HG03064 (cell line): ENCODE data around the gene FSTL1.
A peak's percentile ranks its signal among the peaks of the same experiment; 100 is the strongest.

ENCODE experiments used
- ATAC-seq: cut with Tn5 transposase; IDR thresholded peaks from one replicate; pipeline ENCODE4 v1.9.1; 2021; ENCODE audit warnings: low read depth; ENCODE audit not compliant: unreplicated experiment

FSTL1 gene

GRCh38 chr3:120364821-120365220 is 86.0 kb downstream of the FSTL1 start:
- no peak for ATAC-seq

DNA sequence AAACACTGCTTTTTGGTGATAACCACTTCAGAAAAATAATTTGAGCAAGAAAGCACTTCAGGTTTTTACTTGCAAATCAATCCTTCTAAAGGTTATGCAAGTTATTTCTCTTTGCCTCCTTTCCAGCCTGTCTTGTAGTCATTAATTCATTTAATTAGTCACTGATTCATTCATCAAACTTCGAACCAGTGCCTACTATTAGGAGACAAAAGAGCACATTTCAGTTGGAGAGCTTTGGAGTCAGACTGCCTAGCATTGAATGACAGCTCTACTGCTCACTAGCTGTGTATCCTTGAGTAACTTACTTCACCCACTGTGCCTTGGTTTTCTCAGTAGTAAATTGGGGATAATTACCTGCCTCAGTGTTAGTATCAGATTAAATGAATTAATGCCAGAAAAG is 86.7 kb downstream of the FSTL1 start:
- no peak for ATAC-seq

GRCh38 chr3:120357807-120358206 is 93.0 kb downstream of the FSTL1 start:
- ATAC-seq, result no peak

GRCh38 chr3:120355486-120355885 is 95.3 kb downstream of the FSTL1 start:
- ATAC-seq, result no peak

DNA sequence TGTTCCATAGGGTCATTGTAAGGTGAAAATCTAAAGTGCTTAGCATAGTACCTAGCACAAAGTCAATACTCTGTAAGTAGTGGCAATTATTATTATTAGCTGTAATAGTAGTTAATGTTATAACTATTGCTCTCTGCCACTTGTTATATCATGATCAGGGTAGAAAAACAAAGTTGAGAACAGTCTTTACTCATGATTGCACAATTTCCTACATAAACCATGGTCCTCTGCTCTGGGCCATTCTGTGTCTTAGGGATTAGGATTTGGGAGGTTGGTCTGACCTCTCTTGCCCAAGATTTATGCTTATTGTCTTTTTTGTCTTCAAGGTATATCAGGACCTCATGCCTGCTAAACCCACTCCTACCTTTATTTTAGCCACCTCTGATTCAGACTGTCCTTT is 97.3 kb downstream of the FSTL1 start:
- ATAC-seq, result no peak

DNA sequence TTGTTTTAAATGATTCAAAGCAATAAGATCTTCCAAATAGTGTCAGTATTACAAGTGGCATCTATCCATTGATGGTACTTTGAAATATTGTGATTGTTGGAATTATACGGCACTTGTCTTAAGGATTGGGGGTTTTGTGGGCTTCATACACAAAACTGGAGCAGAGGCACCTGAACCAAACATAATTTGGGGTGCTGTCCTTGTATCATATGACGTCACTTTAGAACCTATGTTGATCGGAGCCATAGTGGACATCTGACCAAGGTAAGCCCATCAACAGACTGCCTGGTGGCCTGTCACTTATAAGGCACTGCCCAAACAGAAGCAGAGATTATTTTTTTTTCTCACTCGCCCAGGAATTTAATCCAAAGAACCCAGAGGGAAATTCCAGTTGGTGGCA is 98.8 kb downstream of the FSTL1 start:
- ATAC-seq, result no peak

DNA sequence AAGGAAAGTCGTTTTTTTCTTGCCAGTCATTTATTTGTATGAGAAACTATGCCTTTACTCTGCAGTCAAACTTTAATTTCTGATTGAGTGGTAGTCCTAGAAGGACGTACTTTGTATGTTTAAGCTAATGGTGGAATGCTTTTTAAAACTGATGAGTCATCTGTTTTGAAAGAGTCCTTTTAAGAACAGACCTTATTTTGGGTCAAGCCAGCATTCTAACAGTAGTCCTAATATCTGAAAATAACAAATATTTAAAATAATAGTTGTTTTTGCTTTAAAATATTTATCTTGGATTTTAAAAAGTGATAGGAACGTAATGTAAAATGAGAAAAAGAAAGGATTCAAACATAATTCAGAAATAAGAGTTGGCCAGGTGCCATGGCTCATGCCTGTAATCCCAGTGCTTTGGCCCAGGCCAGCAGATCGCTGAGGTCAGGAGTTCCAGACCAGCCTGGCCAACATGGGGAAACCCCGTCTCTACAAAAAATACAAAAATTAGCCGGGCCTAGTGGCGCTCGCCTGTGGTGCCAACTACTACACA is 100.3 kb downstream of the FSTL1 start:
- no peak for ATAC-seq

GRCh38 chr3:120349855-120350125 is 101.0 kb downstream of the FSTL1 start:
- no peak for ATAC-seq

DNA sequence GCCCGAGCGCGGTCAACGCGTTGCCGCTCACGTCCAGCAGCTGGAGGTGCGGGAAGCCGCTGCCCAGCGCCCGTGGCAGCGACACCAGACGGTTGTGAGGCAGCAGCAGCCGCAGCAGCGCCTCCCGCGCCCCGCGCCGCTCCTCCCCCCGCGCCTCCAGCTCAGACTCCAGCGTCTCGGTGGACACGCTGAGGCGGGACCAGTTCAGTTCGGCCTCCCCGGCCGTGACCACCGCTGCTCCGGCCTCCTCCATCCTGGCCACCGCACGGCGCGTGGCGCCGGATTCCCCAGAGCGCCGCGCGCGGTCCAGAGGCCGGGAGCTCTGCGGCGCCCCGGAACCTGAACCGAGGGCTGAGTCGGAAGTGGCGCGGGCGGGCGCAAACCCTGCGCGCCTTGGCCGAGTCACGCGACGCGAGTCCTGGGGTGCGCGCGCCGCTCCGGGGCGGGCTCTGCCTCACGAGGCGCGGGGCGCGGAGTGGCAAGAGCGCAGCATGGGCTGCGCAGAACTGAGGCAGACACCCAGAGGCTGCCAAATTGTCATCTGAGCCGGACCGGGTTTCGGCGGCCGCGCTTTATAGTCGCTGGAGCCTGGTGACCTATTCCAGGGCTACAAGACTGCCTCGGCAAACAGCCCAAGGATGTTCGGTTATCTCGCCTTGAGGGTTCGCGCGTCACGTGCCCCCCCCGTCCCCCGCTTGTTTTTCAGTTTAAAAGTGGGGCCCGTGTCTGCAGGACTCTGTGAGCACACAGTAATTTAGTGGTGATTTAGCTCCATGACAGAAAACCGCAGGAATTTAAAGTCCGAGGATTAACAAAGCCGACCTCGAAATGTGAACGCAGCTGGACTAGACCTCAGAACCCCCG is 101.6 kb downstream of the FSTL1 start, which contains the start of gene LRRC58:
Gene LRRC58, minus strand, starts transcription at position 364 of the 864 bp plus-strand sequence. Its CDS starts 111 bp downstream, at position 253.
- peak; percentile 81 for ATAC-seq

- peak; percentile 39 for ATAC-seq
Measured at GRCh38 chr3:120348065-120348990, 102.5 kb downstream of the FSTL1 start.

DNA sequence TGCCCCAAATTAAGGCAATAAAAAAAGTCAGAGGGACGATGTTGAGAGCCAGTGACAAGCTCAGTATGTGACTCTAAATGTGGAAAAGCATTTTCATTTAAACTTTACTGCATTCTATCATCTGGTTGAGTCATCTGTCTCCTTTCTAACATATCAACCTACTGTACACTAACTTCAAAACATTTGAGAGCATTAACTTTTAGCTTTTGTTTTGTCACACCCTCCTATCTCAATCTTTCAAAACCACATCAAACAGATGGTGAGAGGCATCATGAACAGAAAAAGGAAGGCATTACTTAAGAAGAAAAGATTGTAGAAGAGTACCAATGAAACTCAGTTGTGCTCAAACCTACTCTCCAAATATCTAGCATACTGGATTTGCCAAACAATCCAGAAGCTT is 106.4 kb downstream of the FSTL1 start:
- ATAC-seq, result no peak
